Osteoblast (primary cell): ENCODE measurements around the gene CARD10. TPM values are rescaled to one million over a fixed set of nuclear protein-coding genes. Genes with fewer than 3 reads are reported as not detected.

Experiments
- DNase-seq: peaks from one replicate; pipeline ENCODE4 v3.0.0; 2011; ENCODE audit warnings: low spot score, mixed read lengths; ENCODE audit not compliant: insufficient read length; ENCODE audit errors: missing footprints
- H2AFZ ChIP-seq: 2 replicates; pipeline ENCODE4 v1.6.0; 2011; ENCODE audit warnings: mild to moderate bottlenecking, low read length
- H3K27ac ChIP-seq: 2 replicates; pipeline ENCODE4 v1.5.1; 2011; ENCODE audit warnings: mild to moderate bottlenecking, low read depth, low read length, moderate library complexity
- H3K27me3 ChIP-seq: 2 replicates; pipeline ENCODE4 v1.6.0; 2012; ENCODE audit warnings: mild to moderate bottlenecking, control low read depth, inconsistent platforms, low read length, moderate library complexity; ENCODE audit not compliant: insufficient read depth
- H3K36me3 ChIP-seq: 2 replicates; pipeline ENCODE4 v1.5.1; 2011; ENCODE audit warnings: mild to moderate bottlenecking, low read length, control low read depth, moderate library complexity; ENCODE audit not compliant: insufficient read depth
- H3K4me1 ChIP-seq: 2 replicates; pipeline ENCODE4 v1.5.1; 2011; ENCODE audit warnings: mild to moderate bottlenecking, low read length, control low read depth, moderate library complexity; ENCODE audit not compliant: insufficient read depth
- H3K4me2 ChIP-seq: 2 replicates; pipeline ENCODE4 v1.6.0; 2011; ENCODE audit warnings: mild to moderate bottlenecking, low read length; ENCODE audit not compliant: insufficient read depth
- H3K4me3 ChIP-seq: fragments of 200-600 bp; sonication (generic); 3 replicates; pipeline ENCODE4 v1.5.1; 2012; ENCODE audit warnings: mild to moderate bottlenecking, low read length, inconsistent platforms; ENCODE audit not compliant: insufficient read depth
- H3K79me2 ChIP-seq: 2 replicates; pipeline ENCODE4 v1.6.0; 2012; ENCODE audit warnings: mild to moderate bottlenecking, low read length, control low read depth, inconsistent platforms; ENCODE audit not compliant: insufficient read depth
- H3K9me3 ChIP-seq: 2 replicates; pipeline ENCODE4 v1.5.1; 2011; ENCODE audit warnings: low read depth, low read length, control low read depth
- H4K20me1 ChIP-seq: 2 replicates; pipeline ENCODE4 v1.6.0; 2012; ENCODE audit warnings: mild to moderate bottlenecking, low read length, control low read depth; ENCODE audit not compliant: insufficient read depth
- total RNA-seq: library from RNA; depleted of rRNA; stranded (reverse); fragments of >200 nt; gene quantifications from 2 replicates; pipeline ENCODE4 v1.2.3, GENCODE V29; 2012
- TF ChIP-seq, protein P1 (sequence below): IDR thresholded peaks from 2 replicates; pipeline ENCODE4 v1.5.1; 2011; ENCODE audit warnings: mild to moderate bottlenecking, low read depth, low read length, moderate library complexity; ENCODE audit errors: extremely low read depth

Gene CARD10
- total RNA-seq, 1 donor: 11.9 TPM

DNA sequence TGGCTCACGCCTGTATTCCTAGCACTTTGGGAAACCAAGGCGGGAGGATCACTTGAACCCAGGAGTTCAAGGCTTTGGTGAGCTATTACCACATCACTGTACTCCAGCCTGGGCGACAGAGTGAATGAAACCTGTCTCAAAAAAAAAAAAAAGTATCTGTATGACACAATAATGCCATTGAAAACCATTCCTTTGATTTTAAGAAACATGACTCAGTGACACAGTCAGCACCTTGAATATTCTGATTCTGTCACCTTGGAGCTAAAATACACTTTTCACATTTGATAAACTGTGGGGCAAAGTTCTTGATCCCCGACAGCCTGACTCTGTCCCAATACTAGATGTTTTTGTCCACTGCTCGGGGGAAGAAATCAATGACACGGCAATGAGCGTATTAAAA is 75.2 kb downstream of the CARD10 start:
- Histone ChIP-seq H3K36me3 (no peaks in the 10 kb centered on the region), H3K4me3 (no peak overlapping the region), H3K4me1 (no peaks in the 10 kb centered on the region), H3K4me2 (no peak overlapping the region), H3K79me2 (no peaks in the 10 kb centered on the region), H3K27ac (no peak overlapping the region), H4K20me1 (no peaks in the 10 kb centered on the region), H3K27me3 (no peaks in the 10 kb centered on the region), H3K9me3 (peaks cover 3% of the 10 kb centered on the region), H2AFZ (no peak overlapping the region)
- no peak for DNase-seq
- TF ChIP-seq, protein P1, sequence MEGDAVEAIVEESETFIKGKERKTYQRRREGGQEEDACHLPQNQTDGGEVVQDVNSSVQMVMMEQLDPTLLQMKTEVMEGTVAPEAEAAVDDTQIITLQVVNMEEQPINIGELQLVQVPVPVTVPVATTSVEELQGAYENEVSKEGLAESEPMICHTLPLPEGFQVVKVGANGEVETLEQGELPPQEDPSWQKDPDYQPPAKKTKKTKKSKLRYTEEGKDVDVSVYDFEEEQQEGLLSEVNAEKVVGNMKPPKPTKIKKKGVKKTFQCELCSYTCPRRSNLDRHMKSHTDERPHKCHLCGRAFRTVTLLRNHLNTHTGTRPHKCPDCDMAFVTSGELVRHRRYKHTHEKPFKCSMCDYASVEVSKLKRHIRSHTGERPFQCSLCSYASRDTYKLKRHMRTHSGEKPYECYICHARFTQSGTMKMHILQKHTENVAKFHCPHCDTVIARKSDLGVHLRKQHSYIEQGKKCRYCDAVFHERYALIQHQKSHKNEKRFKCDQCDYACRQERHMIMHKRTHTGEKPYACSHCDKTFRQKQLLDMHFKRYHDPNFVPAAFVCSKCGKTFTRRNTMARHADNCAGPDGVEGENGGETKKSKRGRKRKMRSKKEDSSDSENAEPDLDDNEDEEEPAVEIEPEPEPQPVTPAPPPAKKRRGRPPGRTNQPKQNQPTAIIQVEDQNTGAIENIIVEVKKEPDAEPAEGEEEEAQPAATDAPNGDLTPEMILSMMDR: no peak

DNA sequence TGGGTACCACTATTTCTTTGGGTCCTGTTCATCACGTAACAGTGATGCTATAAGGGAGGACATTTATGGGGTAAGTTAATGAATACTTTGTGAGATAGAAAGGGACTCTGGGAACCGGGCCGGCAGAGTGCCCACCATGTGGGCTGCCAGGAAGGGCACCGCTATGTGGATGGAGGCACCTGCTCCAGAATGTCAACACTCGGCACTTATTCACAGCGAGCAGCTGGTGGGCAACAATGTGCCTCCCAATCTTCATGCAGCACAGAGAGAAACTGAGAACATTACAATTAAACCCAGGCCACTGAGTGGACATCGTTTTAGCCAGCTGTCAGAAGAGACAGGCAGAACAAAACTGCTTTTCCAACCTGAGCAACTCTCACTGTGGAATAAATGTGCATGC is 76.1 kb downstream of the CARD10 start:
- Histone ChIP-seq H2AFZ (no peak overlapping the region), H3K79me2 (no peaks in the 10 kb centered on the region), H3K4me1 (no peaks in the 10 kb centered on the region), H3K9me3 (peaks cover 3% of the 10 kb centered on the region), H3K4me3 (no peak overlapping the region), H3K27ac (no peak overlapping the region), H4K20me1 (no peaks in the 10 kb centered on the region), H3K27me3 (no peaks in the 10 kb centered on the region), H3K36me3 (no peaks in the 10 kb centered on the region), H3K4me2 (no peak overlapping the region)
- TF ChIP-seq, protein P1: no peak
- DNase-seq: no peak

DNA sequence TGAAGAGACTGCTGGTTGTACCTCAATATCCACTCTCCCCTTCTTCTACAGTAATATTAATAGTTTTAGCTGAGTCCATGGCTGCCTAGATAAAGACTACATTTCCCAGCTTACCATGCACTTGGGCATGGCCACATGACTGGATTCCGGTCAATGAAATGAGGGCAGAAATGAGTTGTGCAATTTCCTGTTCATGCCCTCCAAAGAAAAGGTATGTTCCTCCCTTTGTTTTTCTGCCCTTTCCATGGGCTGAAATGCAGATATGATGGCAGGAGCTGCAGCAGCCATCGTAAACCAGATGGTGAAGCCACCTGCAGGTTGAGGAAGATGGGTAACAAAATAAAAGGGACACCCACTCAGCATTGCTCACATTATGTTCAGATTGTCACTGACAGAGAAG is 76.7 kb downstream of the CARD10 start:
- TF ChIP-seq, protein P1: no peak
- H3K79me2 ChIP-seq: no peaks in the 10 kb centered on the region
- no peak overlapping the region for H2AFZ ChIP-seq
- H3K27ac ChIP-seq: no peak overlapping the region
- H3K4me1 ChIP-seq: no peaks in the 10 kb centered on the region
- no peaks in the 10 kb centered on the region for H4K20me1 ChIP-seq
- H3K4me3 ChIP-seq: no peak overlapping the region
- peaks cover 3% of the 10 kb centered on the region for H3K9me3 ChIP-seq
- no peaks in the 10 kb centered on the region for H3K36me3 ChIP-seq
- H3K4me2 ChIP-seq: no peak overlapping the region
- H3K27me3 ChIP-seq: no peaks in the 10 kb centered on the region
- DNase-seq: no peak

DNA sequence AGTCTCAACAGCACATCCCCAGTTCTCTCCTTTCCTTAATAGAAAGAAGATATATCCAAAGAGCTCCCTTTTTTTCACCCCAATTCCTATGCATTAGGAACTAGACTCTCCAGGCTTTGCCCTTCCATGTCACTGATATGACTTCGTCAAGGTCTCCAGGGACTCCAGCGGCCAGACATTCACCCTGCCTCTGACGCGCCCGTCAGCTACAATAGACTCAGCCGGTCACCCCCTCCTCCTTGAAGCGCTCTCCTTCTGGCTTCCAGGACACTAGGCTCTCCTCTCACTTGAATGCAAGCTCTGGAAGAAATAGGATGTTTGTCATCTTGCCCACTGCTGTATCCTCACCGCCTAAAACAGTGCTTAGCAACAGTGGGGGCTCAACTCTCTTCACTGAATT is 77.1 kb downstream of the CARD10 start:
- H3K36me3 ChIP-seq: no peaks in the 10 kb centered on the region
- H4K20me1 ChIP-seq: no peaks in the 10 kb centered on the region
- no peaks in the 10 kb centered on the region for H3K27me3 ChIP-seq
- H3K4me3 ChIP-seq: no peak overlapping the region
- H3K27ac ChIP-seq: no peak overlapping the region
- H3K9me3 ChIP-seq: peaks cover 3% of the 10 kb centered on the region
- no peak for DNase-seq
- H2AFZ ChIP-seq: no peak overlapping the region
- no peak overlapping the region for H3K4me2 ChIP-seq
- TF ChIP-seq, protein P1: no peak
- H3K4me1 ChIP-seq: no peaks in the 10 kb centered on the region
- no peaks in the 10 kb centered on the region for H3K79me2 ChIP-seq
